Activated CD8-positive, alpha-beta memory T cell treated with anti-CD3 and anti-CD28 coated beads for 36 hours (primary cell): Measurements from ENCODE around the gene GNAT1. TPM values are rescaled to one million over a fixed set of nuclear protein-coding genes. Genes with fewer than 3 reads are reported as not detected.

Experiments used
- CTCF ChIA-PET: fragments of 350-600 bp; sonication (Branson Sonifier 250); formaldehyde crosslinking; loops from one replicate; lab custom pipeline; 2021; ENCODE audit warnings: antibody characterized with exemption; lab: Charles Lee
- POLR2A ChIA-PET: fragments of 350-600 bp; sonication (Branson Sonifier 250); formaldehyde crosslinking; loops from one replicate; lab custom pipeline; 2021; ENCODE audit warnings: antibody characterized with exemption; lab: Charles Lee
- total RNA-seq, 2 experiments: library from RNA; stranded (reverse); gene quantifications; one replicate each; pipeline ENCODE4 v1.2.3, GENCODE V29; 2021

Gene GNAT1
- total RNA-seq, 2 experiments from 2014 or later: not detected

DNA sequence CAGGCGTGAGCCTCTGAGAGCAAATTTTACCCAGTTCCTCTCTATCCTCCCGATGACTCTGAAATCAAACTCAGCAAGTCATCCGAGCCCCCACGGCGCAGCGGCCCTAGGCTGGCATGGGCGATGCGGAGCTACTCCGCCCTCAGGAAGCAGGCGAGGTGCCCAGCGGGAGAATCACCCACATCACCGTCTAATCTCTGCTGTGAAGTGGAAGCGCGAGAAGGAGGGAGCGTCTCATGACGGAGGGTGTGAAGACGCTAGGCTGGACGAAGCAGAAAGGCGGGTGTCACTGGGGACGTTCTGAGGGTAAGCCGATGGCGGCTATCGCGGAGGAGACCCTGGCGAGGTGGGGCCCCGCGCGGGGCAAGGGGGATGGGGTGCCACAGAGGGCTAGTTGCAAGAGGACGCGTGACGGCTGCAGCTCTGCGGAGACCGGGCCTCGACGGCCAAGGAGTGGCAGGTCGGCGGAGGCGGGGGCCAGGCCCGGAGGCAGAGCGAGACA, 35.5 kb downstream of the GNAT1 start:
- ChIA-PET POLR2A (interaction anchor here (0.6 to 3.4 kb wide), 5 partner anchors 20 to 335 kb away, joined by 3 to 17 read pairs (median 4); partner anchors contain the start of gene GNAT1), CTCF (interaction anchor here (0.6 to 9.5 kb wide), 20 partner anchors 13 to 272 kb away, joined by 3 to 190 read pairs (median 6); partner anchors contain the start of genes GNAI2 and GNAT1)

DNA sequence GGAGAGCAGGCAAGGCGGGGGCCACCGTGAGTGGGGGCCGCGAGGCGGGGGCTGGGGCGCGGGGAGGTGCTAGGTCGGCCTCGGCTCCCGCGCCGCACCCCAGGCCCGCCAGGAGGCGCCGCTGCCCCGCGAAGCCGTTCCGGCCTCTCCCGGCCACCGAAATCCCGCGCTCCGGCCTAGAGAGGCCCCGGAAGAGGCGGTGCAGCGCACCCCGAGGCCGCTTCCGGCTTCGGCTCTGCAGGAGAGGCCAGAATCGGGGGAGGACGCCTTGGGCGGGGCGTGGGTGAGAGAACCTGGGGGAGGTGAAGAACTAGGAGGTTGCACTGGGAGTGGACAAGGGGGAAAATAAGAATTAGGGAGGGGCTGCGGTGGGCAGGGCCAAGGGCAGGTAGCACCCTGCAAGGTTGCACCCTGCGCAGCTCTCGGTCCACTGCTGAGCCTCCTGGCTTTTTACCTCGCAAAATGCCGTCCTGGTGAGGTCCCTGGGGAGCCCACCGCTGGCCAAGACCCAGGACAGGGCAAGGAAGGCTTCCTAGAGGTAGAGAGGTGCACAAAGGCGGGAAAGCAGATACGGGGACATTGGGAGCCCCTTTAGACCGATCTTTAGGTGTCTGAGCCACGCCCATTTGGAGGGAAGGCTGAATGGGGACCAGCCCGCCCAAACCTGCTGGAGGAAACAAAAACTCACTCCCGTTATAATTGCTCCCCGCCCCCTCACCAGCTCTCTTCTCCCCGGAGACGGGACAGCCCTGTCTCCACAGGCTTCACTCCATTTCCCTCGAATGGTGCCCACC, 36.2 kb downstream of the GNAT1 start:
- ChIA-PET CTCF (interaction anchor here (0.6 to 9.5 kb wide), 16 partner anchors 13 to 273 kb away, joined by 3 to 190 read pairs (median 6); partner anchors contain the start of genes GNAI2 and GNAT1), POLR2A (interaction anchor here (0.6 to 3.4 kb wide), 3 partner anchors 14 to 33 kb away, joined by 4 to 17 read pairs (median 12); no protein-coding TSS in a partner anchor)

DNA sequence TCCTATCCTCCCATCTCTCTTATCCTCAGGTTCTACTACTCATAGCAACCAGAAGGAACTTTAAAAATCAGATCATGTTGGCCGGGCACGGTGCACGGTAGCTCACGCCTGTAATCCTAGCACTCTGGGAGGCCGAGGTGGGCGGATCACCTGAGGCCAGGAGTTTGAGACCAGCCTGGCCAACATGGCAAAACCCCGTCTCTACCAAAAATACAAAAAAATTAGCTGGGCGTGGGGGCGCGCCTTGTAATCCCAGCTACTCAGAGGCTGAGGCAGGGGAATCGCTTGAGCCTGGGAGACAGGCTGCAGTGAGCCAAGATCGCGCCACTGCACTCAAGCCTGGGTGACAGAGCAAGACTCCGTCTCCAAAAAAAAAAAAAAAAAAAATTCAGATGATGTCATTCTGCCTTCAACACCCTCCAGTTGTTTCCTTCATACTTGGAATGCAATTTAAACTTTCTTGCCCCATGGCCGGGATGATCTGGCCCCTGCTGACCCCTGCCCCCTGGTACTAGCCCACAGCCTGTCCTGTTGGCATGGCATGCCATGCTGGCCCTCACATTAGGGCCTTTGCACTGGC, 36.9 kb downstream of the GNAT1 start:
- ChIA-PET CTCF (interaction anchor here (0.6 to 9.5 kb wide), 10 partner anchors 12 to 414 kb away, joined by 3 to 190 read pairs (median 29); partner anchors contain the start of genes GNAI2 and GNAT1), POLR2A (interaction anchor here (0.6 to 2.9 kb wide), 2 partner anchors 13 to 18 kb away, joined by 4 to 17 read pairs; no protein-coding TSS in a partner anchor)

DNA sequence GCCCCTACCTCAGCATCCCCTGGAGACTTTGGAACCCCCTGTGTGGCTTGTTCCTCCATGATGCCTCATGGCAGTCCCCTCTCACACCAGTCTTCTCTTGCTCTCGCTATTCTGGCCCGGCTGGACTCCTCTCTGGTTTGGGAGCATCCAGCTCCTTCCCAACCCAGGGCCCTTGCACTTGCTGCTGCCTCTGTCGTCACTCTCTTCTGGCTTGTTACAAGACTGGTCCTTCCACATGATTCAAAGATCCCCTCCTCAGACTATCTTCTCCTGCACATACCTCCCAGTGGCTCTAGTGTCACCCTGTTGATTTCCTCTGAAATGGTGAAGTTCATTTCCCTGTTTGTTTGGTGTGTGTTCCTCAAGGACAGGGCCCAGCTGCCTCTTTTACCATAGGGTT, 38.1 kb downstream of the GNAT1 start:
- ChIA-PET CTCF (interaction anchor here (5.8 to 9.5 kb wide), 5 partner anchors 11 to 44 kb away, joined by 47 to 190 read pairs (median 88); partner anchors contain the start of genes GNAI2 and GNAT1), POLR2A (no interaction called here)

DNA sequence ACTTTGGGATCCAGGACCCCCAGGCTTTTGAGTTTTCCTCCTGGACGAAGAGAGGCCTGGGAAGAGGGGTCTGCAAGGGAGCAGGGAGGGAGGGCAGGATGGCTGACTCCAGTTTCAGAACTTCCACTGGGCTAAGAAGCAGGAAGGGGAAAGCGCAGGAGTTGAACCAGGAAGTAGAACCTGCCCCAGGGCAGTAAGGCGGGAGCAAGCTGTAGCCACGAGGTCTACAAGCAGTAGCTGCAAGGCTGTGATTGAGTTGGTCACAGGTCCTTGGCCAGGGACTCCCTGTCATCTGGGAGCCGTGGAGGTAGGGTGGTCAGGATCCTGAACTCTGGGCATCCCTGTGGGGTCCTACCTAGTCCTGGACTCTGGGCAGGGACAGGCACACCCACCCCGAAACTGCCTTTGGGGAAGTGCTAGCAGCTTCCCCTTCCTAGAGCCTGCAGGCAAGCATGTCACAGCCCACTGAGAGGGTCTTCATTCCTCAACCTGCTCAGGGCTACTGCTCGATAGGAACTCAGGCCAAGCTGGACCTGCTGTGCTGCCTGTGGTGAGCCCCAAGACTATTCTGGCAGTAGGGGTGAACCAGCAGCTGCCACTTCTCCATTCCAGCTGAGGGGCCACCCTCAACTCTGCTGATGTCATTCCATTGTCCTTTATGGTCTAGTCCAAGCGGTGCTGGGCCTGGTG, 38.8 kb downstream of the GNAT1 start:
- ChIA-PET CTCF (interaction anchor here (5.8 to 9.5 kb wide), 5 partner anchors 10 to 43 kb away, joined by 47 to 190 read pairs (median 88); partner anchors contain the start of genes GNAI2 and GNAT1), POLR2A (interaction anchor here (1.6 kb wide), 1 partner anchor 16 kb away, joined by 3 read pairs; no protein-coding TSS in a partner anchor)

DNA sequence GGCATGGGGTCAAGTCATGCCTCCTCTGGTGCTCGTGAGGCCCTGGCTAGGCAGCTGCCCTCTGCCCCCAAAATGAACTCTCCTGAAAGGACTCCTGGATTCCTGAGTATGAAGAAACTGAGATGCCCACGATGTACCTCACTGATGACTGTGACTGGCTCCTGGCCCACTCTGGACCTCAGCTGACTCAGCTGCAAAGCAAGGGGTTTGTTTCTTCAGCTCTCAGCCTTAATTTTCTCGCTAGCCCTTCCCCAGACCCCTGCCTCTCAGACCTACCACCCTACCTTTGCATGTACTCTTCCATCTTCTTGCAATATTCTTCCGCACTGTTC, 39.4 kb downstream of the GNAT1 start:
- ChIA-PET CTCF (interaction anchor here (0.6 to 9.5 kb wide), 5 partner anchors 10 to 46 kb away, joined by 3 to 190 read pairs (median 88); partner anchors contain the start of genes GNAI2 and GNAT1), POLR2A (interaction anchor here (1.6 kb wide), 1 partner anchor 16 kb away, joined by 3 read pairs; no protein-coding TSS in a partner anchor)

DNA sequence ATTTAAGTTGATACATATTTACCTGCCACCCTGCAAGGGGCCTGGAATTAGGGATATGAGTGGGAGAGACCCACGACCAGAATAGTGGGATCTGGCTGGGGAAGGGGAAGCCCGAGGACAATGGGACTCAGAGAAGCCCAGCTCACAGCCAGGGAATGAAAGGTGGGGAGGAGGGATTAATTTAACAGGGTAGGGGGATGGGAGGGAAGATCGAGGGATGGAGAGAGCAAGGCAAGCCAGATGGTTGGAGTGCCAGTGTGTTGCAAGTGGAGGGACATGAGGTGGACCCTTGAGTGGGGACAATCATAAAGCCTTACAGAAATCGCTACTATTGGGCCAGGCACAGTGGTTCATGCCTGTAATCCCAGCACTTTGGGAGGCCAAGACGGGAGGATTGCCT, 40.2 kb downstream of the GNAT1 start:
- POLR2A ChIA-PET: interaction anchor here (1.6 kb wide), 1 partner anchor 15 kb away, joined by 3 read pairs; no protein-coding TSS in a partner anchor
- CTCF ChIA-PET: interaction anchor here (0.6 to 9.5 kb wide), 4 partner anchors 18 to 46 kb away, joined by 3 to 190 read pairs (median 90); partner anchors contain the start of gene GNAT1

DNA sequence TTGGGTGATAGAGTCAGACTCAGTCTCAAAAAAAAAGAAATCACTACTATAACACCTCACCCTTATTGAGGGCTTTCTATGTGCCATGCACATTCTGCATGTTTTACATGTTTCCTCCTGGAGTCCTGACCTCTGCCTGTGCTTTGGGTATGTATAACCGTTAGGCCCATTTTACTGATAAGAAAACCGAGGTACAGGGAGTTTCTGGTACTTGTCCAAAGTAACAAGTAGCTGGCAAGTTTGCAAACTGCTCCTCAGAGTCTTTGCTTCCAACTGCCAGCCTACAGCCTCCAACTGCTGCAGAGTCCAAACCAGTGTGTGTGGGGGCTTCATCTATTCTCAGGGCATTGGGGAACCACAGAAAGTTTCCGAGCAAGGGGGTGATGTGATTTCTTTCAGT, 40.9 kb downstream of the GNAT1 start:
- POLR2A ChIA-PET: no interaction called here
- CTCF ChIA-PET: interaction anchor here (1.2 to 9.5 kb wide), 2 partner anchors 39 to 40 kb away, joined by 3 to 190 read pairs; partner anchors contain the start of gene GNAT1

DNA sequence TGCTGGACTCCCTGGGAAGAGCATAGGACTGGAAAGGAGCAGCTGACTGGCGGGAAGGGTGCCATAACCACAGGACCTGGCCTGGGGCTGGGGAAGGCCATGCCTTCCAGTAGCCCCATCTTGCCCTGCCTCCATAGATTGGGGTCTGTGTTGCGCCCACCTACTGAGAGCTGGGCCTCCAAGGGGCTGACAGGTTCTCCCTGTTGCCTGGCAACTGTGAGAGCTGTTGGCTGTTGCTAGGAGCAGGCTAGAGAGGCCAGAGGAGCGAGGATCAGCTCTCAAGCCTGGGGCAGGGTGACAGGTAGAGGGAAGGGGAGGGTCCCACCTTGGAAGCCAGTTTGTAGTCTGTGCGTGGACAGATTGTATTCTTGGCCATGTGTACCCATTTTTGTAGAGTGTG, 41.8 kb downstream of the GNAT1 start:
- CTCF ChIA-PET: interaction anchor here (1.0 to 6.3 kb wide), 6 partner anchors 10 to 42 kb away, joined by 3 to 43 read pairs (median 5); no protein-coding TSS in a partner anchor

DNA sequence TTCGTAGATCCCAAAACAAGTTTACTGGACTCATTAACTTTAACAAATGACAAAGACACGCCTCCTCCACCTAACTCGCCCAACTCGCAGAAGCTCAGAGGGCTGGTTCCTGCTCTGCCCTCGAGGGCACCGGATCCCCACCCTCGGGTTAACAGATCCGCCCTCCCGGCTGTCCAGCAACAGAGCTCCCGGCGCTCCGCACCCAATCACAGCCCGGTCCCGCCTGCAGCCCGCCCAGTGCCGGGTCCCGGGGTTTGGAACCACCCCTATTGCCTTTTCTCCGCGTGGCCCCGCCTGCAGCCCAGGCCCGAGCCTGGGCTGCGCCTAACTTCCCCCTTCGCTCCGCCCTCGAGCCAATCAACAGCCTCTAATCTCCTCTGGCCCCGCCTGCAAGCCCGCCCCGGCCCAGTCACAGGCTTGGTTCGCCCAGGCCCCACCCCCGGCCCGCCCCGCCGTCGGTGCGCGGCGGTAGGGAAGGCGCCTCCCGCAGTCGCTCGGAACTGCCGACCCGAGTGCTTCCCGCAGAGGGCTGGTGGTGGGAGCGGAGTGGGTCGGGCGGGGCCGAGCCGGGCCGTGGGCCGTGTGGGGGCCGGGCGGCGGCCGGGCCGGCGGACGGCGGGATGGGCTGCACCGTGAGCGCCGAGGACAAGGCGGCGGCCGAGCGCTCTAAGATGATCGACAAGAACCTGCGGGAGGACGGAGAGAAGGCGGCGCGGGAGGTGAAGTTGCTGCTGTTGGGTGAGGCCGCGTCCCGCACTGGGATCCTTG, 44.5 kb downstream of the GNAT1 start, which contains the start of gene GNAI2:
Gene GNAI2 (plus strand): TSS at position 489 of the 768 bp plus-strand sequence. CDS start 132 bp downstream, at position 621.
- ChIA-PET POLR2A (interaction anchor here (0.6 to 2.5 kb wide), 6 partner anchors 10 to 1829 kb away, joined by 3 to 17 read pairs (median 4); partner anchors contain the start of gene LSMEM2), CTCF (interaction anchor here (0.6 to 10.7 kb wide), 12 partner anchors 8 to 103 kb away, joined by 3 to 88 read pairs (median 4); partner anchors contain the start of gene IFRD2)

More for the DNA sequence above, 41.8 kb downstream of the GNAT1 start:
- POLR2A ChIA-PET: no interaction called here

DNA sequence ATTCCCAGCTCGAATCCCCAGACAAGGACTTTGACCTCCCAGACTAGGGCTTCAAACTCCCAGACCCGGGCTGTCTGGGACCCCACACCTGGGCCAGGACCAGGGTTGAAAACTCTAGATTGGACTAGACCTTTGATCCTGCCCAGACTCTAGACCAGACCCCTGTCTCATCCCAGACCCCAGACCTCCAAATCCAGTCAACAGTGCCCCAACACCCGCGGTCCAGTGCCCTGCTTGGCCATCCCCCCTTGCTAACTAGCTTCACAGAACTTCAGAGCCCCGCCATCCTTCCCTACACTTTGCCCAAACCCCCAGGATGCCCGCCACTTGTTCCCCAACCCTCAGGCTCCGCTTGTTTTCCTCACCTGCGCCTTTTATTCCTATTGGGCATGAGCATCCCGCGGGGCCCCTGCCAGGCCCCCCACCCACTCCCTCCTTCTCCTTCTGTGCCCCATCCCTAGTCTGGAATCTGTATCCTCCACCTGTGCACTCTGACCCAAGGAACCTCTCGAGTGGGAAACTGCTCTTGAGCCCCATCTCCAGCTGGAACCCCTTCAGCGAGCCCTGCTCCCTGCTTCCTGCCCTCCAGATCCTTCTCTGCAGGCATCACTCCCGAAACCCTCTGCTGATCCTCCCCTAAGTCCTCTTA, 45.2 kb downstream of the GNAT1 start:
- ChIA-PET CTCF (interaction anchor here (0.6 to 10.7 kb wide), 4 partner anchors 9 to 102 kb away, joined by 4 to 88 read pairs (median 28); no protein-coding TSS in a partner anchor), POLR2A (interaction anchor here (0.9 to 2.5 kb wide), 4 partner anchors 10 to 101 kb away, joined by 3 to 17 read pairs (median 5); partner anchors contain the start of gene LSMEM2)

DNA sequence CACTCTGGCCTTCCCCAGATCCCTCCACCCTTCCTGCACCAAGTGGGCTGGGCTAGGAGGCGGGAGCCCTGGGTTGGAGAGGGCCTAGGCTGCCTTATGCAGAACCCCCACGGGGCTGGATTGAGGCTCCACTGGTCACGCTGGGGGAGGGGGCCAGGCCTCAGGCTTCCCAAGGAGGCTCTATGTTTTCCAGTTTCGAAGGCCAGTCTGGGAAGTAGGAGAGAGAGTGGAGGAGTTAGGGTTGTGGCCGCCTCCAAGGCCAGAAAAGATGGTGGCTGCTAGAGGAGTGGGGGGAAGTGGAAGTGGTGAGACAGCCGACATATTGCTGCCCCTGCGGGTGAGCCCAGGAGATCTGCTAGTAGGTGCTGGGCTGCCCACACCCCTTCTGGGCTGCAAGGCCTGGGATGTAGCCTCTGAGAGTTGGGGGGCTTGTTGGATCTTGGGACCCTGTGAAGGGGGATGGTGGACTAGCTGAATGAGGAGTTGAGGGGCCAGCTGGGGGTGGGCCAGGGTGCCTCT, 45.8 kb downstream of the GNAT1 start:
- ChIA-PET POLR2A (interaction anchor here (0.7 to 2.5 kb wide), 4 partner anchors 9 to 100 kb away, joined by 3 to 17 read pairs (median 4); partner anchors contain the start of gene LSMEM2), CTCF (interaction anchor here (0.9 to 10.7 kb wide), 4 partner anchors 10 to 22 kb away, joined by 3 to 88 read pairs (median 28); no protein-coding TSS in a partner anchor)

DNA sequence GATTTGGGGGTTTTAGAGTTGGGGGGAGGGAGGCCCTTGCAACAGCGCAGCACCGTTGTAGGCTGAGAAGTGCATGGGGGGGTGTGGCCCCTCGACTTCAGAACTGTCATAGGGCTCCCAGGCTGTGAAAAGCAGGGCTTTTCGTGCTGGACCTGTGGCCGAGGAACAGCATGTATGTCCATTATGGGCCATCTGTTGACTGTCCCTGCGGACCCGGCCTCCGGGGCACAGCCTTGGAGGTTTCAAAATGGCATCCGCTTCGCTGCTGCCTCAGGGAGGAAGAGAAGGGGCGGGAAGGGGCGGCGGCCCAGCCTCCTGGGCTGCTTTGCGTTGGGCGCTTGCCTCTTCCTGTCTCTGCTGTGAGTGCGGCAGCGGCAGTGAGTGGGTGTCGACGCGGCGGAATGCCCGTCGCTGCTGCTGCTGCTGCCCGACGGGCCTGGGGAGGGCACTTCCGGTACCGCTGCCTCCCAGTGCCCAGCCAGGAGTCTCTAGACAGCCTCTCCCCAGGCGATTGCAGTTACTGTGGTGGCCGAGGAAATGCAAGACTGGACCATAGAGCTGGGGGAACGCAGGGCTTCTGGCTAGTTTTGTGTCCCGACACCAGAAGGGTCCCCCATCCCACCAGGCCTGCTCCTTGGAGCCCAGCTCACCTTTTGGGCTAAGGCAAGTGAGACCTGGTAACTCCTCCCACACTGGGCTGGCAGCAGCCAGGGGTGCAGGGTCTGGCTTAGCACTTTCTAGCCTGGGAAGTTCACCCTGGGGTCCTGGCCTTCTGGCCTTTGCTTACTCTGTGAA, 46.5 kb downstream of the GNAT1 start:
- ChIA-PET CTCF (interaction anchor here (0.5 to 10.7 kb wide), 4 partner anchors 9 to 191 kb away, joined by 3 to 88 read pairs (median 24); no protein-coding TSS in a partner anchor), POLR2A (interaction anchor here (0.6 to 2.5 kb wide), 4 partner anchors 9 to 99 kb away, joined by 3 to 17 read pairs (median 3); no protein-coding TSS in a partner anchor)

DNA sequence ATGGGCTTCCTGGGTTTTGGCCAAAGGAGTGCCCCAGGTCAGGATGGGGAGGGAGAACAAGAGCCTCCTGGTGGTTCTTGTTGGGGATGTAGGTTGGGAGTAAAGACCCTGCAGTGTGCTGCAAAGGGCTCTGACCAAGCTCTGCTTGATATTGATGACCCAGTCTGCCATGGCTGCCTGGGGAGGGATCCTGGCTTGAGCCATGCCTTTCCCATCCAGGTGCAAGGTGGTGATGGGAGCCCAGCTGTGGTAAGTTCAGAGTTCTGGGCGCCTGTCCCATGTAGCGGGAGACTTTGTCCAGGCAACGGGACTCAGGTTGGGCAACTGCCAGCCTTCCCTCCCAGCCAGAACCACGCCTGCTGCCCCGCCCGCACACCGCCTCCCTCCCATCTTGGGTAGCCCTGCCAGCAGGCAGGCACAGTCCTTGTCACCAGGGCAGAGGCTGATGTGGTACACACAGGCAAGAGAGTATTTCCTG, 47.2 kb downstream of the GNAT1 start:
- ChIA-PET CTCF (interaction anchor here (0.5 to 10.7 kb wide), 3 partner anchors 8 to 192 kb away, joined by 5 to 88 read pairs (median 43); no protein-coding TSS in a partner anchor), POLR2A (no interaction called here)

DNA sequence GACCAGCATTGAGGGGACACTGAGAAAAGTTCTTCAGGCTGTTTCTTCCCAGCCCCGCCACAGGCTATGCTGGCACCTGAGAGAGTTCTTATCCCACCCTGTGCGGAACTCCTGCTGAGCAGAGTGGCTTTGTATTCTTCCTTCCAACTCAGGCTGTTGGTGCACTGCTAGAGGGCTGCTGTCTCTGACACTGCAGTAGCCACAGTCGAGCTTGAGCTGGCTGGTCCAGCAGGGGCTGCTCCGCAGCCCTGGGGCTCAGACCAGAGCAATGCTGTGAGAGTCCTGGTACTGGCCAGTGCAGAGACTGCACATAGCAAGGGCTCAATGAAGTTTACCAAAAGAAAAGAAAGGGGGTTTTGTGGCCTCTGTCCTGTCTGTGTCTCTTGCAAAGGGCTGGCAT, 48.2 kb downstream of the GNAT1 start:
- CTCF ChIA-PET: interaction anchor here (1.0 to 10.7 kb wide), 3 partner anchors 12 to 20 kb away, joined by 6 to 88 read pairs (median 10); no protein-coding TSS in a partner anchor
- POLR2A ChIA-PET: no interaction called here
